SW 1271 (cell line): Measurements from ENCODE around the gene ARL8B.
"Not testable (repeated sequence)": the region's sequence is repeated elsewhere in the genome, so short reads cannot be mapped to it uniquely, and the experiment has no call there.

Experiments used
- DNase-seq, 2 experiments: peaks; one replicate each; lab custom pipeline; 2025; lab: John Stamatoyannopoulos, UW

ARL8B gene

GRCh38 chr3:5147152-5147551 lies 25.1 kb downstream of the ARL8B start:
- not testable (repeated sequence) for DNase-seq

GRCh38 chr3:5149306-5149880 lies 27.3 kb downstream of the ARL8B start:
- no peak for DNase-seq

GRCh38 chr3:5151586-5151985 lies 29.5 kb downstream of the ARL8B start:
- DNase-seq, result no peak

GRCh38 chr3:5153074-5153473 lies 31.0 kb downstream of the ARL8B start:
- DNase-seq, result no peak

- no peak for DNase-seq
Measured at GRCh38 chr3:5155241-5155640, 33.1 kb downstream of the ARL8B start.

- DNase-seq, result no peak
Measured at GRCh38 chr3:5160321-5160720, 38.2 kb downstream of the ARL8B start.

- peak in 1 of 2 experiments; percentile 24 for DNase-seq
Measured at GRCh38 chr3:5160940-5161858, 39.1 kb downstream of the ARL8B start.

GRCh38 chr3:5162102-5162501 lies 40.0 kb downstream of the ARL8B start:
- peak; percentile 51 to 71 for DNase-seq

- DNase-seq, result no peak
Measured at GRCh38 chr3:5165698-5166097, 43.6 kb downstream of the ARL8B start.

GRCh38 chr3:5166846-5167245 lies 44.8 kb downstream of the ARL8B start:
- DNase-seq, result no peak

GRCh38 chr3:5168110-5168509 lies 46.0 kb downstream of the ARL8B start:
- DNase-seq, result no peak

GRCh38 chr3:5169807-5170206 lies 47.7 kb downstream of the ARL8B start:
- no peak for DNase-seq

GRCh38 chr3:5170975-5171374 lies 48.9 kb downstream of the ARL8B start:
- DNase-seq, result no peak

GRCh38 chr3:5172018-5172417 lies 49.9 kb downstream of the ARL8B start:
- no peak for DNase-seq

- not testable (repeated sequence) for DNase-seq
Measured at GRCh38 chr3:5179036-5179435, 56.9 kb downstream of the ARL8B start.

GRCh38 chr3:5181469-5182141 lies 59.5 kb downstream of the ARL8B start:
- DNase-seq, result no peak

- DNase-seq, result not testable (repeated sequence)
Measured at GRCh38 chr3:5183714-5184113, 61.6 kb downstream of the ARL8B start.

GRCh38 chr3:5184499-5184898 lies 62.4 kb downstream of the ARL8B start:
- no peak for DNase-seq

- DNase-seq, result no peak
Measured at GRCh38 chr3:5185093-5185673, 63.1 kb downstream of the ARL8B start.

GRCh38 chr3:5186089-5186857 lies 64.2 kb downstream of the ARL8B start:
- DNase-seq, result peak in 1 of 2 experiments; percentile 28

- no peak for DNase-seq
Measured at GRCh38 chr3:5186858-5187155, 64.7 kb downstream of the ARL8B start.
